Activated naive CD4-positive, alpha-beta T cell treated with anti-CD3 and anti-CD28 coated beads, Interleukin-2, amount 50 U/mL, for 16 hours (primary cell): ENCODE results near the gene PHLDA3.
"Not testable (repeated sequence)": the region's sequence is repeated elsewhere in the genome, so short reads cannot be mapped to it uniquely, and the experiment has no call there.

Experiments
- DNase-seq: peaks from one replicate; pipeline ENCODE4 v3.0.0-alpha.2; 2020

The PHLDA3 gene

GRCh38 chr1:201503397-201504176, 34.6 kb upstream of the PHLDA3 start:
- no peak for DNase-seq

- DNase-seq, result no peak
These were observed 33.5 kb upstream of the PHLDA3 start for GRCh38 chr1:201502511-201502857.

- DNase-seq, result no peak
These were observed 33.0 kb upstream of the PHLDA3 start for GRCh38 chr1:201501812-201502510.

GRCh38 chr1:201501144-201501543, 32.2 kb upstream of the PHLDA3 start:
- no peak for DNase-seq

GRCh38 chr1:201500670-201501120, 31.7 kb upstream of the PHLDA3 start:
- no peak for DNase-seq

- no peak for DNase-seq
These were observed 31.0 kb upstream of the PHLDA3 start for GRCh38 chr1:201499795-201500669.

GRCh38 chr1:201499191-201499590, 30.2 kb upstream of the PHLDA3 start:
- DNase-seq, result no peak

GRCh38 chr1:201498621-201499020, 29.6 kb upstream of the PHLDA3 start:
- no peak for DNase-seq

- DNase-seq, result no peak
These were observed 29.0 kb upstream of the PHLDA3 start for GRCh38 chr1:201497935-201498509.

GRCh38 chr1:201496296-201496690, 27.3 kb upstream of the PHLDA3 start:
- no peak for DNase-seq

- no peak for DNase-seq
These were observed 26.7 kb upstream of the PHLDA3 start for GRCh38 chr1:201495551-201496295.

- DNase-seq, result no peak
These were observed 25.0 kb upstream of the PHLDA3 start for GRCh38 chr1:201493757-201494617.

- not testable (repeated sequence) for DNase-seq
These were observed 24.2 kb upstream of the PHLDA3 start for GRCh38 chr1:201493026-201493656.

- DNase-seq, result no peak
These were observed 23.0 kb upstream of the PHLDA3 start for GRCh38 chr1:201491896-201492511.

- no peak for DNase-seq
These were observed 21.7 kb upstream of the PHLDA3 start for GRCh38 chr1:201490708-201491131.

GRCh38 chr1:201489643-201490261, 20.8 kb upstream of the PHLDA3 start:
- no peak for DNase-seq

GRCh38 chr1:201488830-201489589, 20.0 kb upstream of the PHLDA3 start:
- DNase-seq, result no peak

- no peak for DNase-seq
These were observed 18.8 kb upstream of the PHLDA3 start for GRCh38 chr1:201487742-201488141.

GRCh38 chr1:201486187-201486586, 17.2 kb upstream of the PHLDA3 start:
- DNase-seq, result no peak
